GM18505 (cell line): ENCODE data around the gene SLC9A3.

Source experiments
- ATAC-seq: cut with Tn5 transposase; IDR thresholded peaks from one replicate; pipeline ENCODE4 v1.9.1; 2021; ENCODE audit not compliant: unreplicated experiment
- POLR2A ChIP-seq: IDR thresholded peaks from 4 replicates; pipeline ENCODE4 v1.6.1; 2011; ENCODE audit warnings: borderline replicate concordance; ENCODE audit not compliant: insufficient read depth, insufficient read length; ENCODE audit errors: extremely low read depth

The SLC9A3 gene

DNA sequence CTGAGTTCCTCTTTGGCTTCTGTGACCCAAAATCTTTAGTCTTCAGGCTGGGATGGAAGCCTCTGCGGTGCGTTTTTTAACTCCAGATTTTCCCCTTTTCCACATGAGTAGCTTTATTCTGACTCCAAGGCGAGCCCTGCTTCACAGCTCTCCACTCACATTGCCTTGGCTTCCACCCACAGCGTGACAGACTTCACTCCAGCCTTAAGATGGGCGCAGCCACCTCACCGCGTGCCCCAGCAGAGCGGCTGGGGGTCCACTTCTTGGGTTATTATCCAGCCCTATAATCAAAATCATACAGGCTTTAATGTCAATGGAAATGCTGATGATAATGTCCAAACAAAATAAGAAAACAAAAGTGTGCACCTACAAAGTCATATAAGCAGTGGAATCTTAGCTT lies 80.0 kb downstream of the SLC9A3 start:
- ATAC-seq = no peak
- TF ChIP-seq POLR2A = no peak

DNA sequence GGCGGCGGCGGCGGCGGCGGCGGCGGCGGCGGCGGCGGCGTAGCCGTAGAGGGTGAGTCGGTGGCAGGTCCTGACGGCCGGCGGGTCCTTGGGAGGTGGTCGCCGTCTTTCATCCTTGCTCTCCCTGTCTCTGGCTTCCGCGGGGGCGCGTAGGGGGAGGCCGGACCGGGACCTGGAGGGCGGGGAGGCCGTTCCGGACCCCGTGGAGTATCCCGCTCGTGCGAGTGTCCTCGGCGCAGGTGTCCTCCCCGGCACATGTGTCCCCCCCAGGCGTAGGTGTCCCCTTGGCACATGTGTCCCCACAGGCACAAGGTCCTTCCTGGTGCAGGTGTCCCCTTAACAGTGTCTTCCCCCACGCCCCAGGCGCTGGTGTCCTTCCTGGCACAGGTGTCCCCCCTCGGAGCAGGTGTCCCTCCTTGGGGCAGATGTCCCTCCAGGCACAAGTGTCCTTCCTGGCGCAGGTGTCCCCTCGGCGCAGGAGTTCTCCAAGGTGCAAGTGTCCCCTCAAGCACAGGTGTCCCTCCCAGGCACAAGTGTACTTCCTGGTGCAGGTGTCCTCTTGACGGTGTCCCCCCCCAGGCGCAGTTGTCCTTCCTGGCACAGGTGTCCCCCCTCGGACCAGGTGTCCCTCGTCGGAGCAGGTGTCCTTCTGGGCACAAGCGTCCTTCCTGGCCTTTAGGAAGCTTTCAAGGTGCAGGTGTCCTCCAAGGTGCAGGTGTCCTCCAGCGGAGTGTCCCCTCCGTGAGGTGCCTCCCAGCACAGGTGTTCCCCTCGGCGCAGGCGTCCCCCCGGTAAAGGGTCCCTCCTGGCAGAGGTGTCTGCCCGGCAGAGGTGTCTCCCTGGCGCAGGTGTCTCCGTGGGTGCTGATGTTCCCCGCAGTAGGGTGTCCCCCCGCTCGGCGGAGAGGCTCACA lies 80.8 kb downstream of the SLC9A3 start:
- no peak for ATAC-seq

DNA sequence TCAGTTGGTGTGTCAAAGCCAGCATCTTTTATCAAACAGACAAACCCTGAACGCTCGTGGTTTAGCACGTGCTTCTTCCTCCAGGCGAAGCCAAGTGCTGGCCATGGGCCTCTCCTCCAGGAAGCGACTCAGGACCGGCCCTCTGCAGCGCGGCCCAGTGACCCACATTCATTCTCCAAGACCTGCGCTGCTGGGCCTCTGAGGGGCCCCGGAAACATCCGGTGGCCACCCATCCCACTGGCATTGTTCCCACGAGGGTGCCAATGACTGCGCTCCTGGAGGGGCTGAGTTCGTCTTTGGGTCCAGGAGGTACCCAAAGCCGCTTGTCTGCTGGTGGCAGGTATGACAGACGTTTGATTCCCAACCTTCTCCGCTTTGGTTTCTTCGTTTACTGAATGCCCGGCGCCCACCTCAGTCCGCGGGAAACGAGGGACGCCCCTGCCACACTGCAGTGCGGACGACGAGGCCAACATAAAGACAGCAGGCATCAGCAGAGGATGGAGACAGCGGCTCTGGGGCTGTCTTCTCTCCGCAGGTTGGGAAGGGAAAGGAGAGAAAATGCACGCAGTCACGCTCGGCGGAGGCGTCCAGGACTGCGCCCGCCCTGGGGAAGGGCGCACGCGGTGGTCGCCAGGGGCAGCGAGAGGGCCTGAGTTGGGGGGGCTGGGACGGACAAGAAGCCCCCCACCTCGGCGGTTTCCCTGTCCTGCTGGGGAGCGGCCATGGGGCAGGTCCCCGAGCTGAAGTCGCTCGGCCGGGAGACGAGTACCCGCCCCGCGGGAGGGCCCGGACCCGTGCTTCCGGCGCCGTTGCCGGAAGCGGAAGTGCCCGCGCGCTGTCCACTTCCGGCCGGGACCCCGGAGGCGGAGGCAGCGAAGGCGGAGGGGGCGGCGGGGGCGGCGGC lies 81.7 kb downstream of the SLC9A3 start, which contains the start of gene EXOC3:
Gene EXOC3 (plus strand): TSS at position 842 of the 904 bp plus-strand sequence. CDS start 3,030 bp downstream, outside the sequence.
- peak; percentile 81 for ATAC-seq
- peak; percentile 87 for TF ChIP-seq POLR2A

More for the DNA sequence above, 80.8 kb downstream of the SLC9A3 start:
- TF ChIP-seq POLR2A = no peak

DNA sequence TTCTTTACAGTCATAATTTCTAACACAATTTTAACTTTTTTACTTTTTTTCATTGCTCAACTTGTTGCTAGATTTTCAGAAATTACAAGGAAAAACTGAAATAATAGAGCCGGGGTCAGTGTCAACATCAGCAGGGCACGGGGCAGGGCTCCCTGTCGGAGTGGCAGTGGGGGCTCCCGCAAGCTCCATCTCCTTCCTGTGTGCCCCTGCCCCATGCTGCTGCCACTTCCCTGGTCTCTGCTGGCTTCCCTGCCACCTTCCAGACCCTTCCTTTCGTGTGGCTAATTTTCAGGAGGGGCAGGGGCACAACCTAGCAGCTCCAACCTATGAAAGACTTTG lies 82.3 kb downstream of the SLC9A3 start:
- ATAC-seq = no peak
- TF ChIP-seq POLR2A = no peak

DNA sequence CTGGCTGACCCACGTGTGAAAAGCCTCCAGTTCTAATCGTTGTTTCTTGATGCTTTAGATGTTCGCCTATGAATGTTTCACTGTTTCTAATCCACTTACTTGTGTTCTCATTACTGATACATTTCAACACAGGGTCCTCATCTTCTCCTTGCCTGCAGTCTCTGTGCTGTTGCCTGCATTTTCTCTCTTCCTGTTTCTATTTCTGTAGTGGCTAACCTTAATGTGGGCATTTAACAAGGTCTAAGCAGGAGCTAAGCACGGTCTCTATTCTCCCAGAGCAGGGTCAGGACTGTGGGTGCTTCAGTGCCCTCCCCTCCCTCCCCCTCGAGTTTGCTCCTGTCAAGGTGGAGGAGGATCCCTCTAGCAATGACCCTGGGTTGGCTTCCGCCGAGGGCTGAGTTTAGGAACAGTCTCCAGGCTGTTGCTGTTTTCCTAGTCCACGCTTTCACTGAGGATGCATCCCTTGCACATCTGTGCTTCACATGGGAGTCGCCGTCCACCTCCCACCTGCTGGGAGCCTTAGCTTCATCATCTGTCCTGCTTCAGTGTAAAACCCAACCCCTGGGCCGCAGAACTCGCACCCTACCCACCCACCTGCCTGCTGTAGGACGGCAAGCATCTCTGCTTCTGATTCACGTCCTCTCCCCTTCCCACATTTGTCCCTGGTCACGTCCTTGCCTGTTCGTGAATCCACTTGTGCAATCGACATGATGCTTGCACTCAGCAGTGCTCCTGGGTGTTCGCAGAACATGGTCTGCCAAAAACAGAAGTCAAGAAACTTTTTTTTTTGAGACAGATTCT lies 83.6 kb downstream of the SLC9A3 start:
- TF ChIP-seq POLR2A = no peak
- no peak for ATAC-seq

DNA sequence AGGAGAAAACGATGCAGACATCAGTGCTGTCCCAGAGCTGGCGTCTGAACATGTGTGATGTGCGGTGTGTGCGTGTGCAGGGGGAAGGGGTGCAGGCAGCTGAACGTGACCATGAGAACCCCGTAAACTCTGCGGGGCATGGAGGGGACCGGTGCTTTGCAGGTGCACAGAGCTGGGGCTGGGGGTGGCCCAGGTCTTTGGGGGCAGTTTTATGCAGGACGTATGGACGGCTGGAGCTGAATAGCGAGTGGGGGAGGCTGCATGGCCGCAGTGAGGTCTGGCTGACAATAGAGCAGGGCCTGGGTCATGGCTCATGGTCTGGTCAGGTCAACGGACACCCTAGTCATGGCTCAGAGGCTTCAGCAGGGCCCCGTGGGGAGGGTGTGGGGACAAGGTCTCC lies 84.6 kb downstream of the SLC9A3 start:
- no peak for TF ChIP-seq POLR2A
- ATAC-seq = no peak

DNA sequence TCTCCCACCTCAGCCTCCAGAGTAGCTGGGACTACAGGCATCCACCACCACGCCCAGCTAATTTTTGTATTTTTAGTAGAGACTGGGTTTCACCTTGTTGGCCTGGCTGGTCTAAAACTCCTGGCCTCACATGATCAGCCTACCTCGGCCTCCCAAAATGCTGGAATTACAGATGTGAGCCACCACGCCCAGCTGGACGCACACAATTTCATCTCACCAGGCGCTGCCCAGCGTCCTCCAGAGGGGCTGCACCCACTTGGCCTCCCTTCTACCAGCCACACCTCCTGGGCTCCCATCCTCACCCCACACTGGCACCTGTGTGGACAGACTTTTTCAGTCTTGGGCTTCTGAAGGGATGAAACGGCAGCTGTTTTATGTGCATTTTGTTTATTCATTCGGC lies 85.1 kb downstream of the SLC9A3 start:
- TF ChIP-seq POLR2A = no peak
- ATAC-seq = no peak

DNA sequence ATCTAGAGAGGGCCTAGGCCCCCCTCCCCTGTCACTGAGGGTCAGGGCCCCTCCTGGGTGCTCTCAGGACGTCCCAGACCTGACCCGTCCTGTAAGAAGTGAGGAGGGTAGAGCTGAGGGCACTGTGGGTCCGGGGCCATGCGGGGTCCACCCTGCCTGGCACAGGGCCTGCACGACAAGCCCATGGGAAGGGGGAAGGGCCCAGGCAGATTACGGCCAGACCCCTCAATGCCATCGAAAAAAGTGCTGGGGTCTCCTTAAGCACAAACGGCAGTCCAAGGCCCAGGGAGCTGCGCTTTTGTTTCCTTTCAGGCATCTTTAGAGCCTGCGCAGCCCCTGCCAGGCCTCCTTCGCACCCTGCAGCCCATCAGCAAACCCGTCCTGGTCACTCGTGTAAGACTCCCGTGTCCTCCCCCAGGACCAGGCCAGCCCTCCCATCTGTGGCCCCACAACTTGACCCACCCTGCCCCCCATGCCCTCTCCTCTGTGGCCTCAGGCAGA lies 85.7 kb downstream of the SLC9A3 start:
- TF ChIP-seq POLR2A = no peak

DNA sequence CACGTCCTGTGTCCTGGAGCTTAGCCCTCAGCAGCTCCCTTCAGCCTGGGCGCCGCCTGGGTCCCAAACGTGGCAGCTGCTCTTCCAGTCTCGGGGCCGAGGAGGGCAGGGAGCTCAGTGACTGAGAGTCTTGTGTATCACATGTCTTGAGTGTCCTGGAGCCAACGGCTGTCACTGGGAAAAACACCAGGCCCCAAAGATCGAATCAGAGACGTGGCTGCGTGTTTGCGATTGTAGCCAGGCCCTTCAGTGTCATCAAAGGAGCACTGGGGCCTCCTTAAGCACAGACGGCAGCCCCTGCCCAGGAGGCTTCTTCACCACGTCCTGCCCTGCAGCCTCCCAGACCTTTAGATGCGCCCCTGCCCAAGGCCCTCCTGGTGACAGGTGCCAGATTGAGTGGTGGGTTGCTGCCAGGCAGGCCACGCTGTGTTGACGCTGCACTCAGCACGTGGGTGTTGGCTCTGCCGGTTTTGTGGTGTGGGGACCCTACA lies 86.9 kb downstream of the SLC9A3 start:
- no peak for TF ChIP-seq POLR2A
- no peak for ATAC-seq

More for the DNA sequence above, 85.7 kb downstream of the SLC9A3 start:
- ATAC-seq = no peak

DNA sequence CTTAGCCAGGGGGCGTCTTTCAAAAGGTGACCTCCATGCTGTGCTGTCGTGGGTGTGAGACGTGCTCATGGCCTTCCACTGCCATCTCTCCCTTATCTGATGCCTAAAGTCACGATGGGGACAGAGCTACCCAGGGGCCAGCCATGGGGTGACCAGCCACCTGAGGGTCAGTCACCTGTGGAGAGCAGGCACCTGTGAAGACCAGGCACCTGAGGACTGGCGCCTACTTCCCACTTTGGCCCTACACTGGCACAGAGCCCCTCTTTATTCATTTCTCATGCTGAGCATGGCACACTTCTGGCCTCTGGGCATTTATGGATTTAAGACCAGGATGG lies 87.6 kb downstream of the SLC9A3 start:
- TF ChIP-seq POLR2A = no peak

DNA sequence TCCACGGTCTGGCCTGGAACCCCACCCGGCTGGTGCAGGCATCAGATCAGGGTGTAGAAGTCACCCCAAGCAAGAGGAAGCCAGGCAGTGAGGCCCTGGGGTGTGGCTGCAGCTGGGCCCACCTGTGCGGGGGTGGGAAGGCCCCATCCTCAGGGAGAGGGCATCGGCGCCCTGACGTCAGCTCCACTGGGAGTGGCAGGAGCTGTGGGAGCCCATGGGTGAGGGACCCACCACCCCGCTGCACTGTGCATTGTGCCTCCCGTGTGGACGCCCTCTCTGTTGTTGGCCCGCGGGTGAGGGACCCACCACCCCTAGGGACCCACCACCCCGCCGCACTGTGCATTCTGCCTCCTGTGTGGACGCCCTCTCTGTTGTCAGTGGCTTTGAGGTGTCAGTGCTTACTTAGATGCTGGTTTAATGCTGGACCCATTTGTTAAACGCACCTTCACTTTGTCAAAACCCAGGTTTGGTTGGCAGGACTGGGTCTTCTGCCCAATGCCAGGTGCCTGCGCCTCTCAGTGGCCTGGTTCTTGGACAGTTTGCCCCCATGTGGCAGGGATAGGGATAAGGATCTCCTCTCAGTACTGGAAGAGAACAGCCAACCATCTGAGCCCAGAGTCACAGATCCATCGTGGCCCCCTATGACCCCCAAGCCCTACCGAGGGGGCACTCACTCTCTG lies 88.1 kb downstream of the SLC9A3 start:
- no peak for TF ChIP-seq POLR2A
- ATAC-seq = no peak

More for the DNA sequence above, 87.6 kb downstream of the SLC9A3 start:
- no peak for ATAC-seq

DNA sequence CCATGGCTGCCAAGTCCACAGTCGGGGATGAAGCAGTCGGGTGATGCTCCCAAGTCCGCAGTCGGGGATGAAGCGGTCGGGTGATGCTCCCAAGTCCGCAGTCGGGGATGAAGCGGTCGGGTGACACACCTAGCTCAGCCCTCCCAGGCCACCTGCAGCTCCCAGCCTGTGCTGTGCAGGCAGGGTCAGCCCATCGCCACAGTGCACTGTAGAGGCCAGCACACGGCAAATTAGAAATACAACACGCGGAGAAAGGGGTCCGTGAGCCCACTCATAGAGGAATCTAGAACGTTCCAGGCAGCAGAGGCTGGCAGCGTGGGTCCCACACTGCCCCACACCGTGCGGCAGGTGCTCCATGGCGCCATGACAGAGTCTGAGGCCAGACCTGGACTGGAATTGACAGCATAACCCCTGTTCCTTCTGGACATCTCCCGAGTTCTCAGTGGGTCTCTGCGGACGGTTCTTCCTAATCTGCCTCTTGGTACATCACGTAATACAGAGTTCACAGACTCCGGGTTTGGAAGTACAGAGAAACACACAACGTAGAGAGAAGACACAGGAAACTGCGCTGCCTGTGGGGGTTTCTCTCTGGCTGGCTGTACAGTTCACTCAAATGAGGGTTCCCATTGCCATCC lies 89.0 kb downstream of the SLC9A3 start:
- no peak for ATAC-seq

More for the DNA sequence above, 89.0 kb downstream of the SLC9A3 start:
- no peak for TF ChIP-seq POLR2A
